Stimulated activated CD4-positive, alpha-beta T cell treated with anti-CD3 and anti-CD28 coated beads, Interleukin-15, amount 100 ng/mL, for 1 hour (primary cell): ENCODE data around the gene AP3M1.

Experiments
- DNase-seq, 2 donors: peaks; one replicate each; pipeline ENCODE4 v3.0.0-alpha.2; 2020; ENCODE audit warnings: low read depth in 1 of 2, low spot score in 1 of 2

AP3M1 gene

DNA sequence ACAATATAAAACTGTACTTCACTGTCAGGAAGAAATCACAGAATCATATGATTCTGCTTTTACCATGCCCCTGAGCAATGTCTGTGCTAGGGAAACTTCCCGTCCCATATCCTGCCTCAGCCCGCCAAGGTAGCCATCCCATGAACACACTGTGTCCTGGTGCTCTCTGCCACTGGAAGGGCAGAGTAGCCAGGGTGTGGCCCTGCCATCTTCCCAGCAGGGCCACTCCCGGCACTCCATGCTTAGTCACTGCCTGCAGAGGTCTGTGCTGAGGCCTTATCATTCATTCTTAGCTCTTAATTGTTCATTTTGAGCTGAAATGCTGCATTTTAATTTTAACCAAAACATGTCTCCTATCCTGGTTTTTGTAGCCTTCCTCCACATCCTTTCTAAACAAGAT lies 31.8 kb downstream of the AP3M1 start:
- no peak for DNase-seq

DNA sequence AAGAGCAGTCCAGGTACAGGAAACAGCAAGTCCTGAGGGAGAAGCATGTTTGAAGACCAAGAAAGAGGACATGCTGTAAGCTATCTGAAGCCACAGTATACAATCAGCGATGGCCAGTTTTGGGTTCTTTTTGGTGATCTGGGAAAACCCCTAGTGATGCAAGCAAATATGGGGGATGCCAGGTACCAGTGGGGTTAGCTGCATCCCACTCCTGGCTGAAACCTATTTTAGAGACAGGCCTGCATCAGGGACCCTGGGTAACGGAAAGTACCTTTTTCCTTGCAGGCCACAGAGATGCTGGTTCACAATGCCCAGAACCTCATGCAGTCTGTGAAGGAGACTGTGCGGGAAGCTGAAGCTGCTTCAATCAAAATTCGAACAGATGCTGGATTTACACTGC lies 32.9 kb downstream of the AP3M1 start:
- DNase-seq = no peak

DNA sequence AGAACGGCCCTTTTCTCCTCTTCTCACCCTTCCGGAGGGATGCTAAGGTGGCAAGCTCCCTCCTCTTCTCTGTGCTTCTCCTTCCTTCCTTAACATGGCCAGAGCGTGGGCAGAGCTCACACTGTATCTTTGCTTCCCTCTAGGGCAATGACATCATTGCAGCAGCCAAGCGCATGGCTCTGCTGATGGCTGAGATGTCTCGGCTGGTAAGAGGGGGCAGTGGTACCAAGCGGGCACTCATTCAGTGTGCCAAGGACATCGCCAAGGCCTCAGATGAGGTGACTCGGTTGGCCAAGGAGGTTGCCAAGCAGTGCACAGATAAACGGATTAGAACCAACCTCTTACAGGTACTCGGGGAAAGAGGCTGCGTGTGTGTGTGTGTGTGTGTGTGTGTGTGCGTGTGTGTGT lies 36.6 kb downstream of the AP3M1 start:
- no peak for DNase-seq

DNA sequence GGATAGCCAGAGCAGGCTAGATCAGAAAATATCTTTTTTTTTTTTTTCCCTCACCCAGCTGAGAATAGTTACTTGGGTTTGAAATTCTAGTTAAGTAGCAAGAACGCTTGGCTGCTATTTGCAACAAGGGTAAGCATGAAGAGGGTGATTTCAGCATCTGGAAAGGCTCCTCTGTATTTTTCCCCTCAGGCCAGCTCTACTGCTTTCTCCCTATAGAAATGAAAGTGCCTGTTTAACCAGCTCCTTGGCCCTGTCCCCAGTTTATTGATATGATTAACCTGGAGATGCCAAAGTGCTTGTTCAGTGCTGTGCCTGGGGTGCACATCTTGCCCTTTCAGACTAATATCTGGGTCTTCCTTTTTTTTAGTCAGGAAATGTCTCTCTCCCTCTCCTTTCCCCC lies 37.1 kb downstream of the AP3M1 start:
- no peak for DNase-seq

DNA sequence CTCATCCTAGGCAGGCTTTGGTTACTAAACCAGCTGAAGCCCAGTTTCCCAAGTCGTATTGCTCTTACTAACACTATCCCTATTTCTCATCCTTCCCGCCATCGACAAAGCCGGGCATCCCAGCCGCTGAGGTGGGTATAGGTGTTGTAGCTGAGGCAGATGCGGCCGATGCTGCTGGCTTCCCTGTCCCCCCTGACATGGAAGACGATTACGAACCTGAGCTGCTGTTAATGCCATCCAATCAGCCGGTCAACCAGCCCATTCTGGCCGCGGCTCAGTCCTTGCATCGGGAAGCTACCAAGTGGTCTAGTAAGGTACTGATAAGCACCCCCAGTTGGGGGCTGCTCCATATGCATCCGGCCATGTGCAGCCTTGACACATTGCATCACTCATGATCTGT lies 38.8 kb downstream of the AP3M1 start:
- DNase-seq = no peak

DNA sequence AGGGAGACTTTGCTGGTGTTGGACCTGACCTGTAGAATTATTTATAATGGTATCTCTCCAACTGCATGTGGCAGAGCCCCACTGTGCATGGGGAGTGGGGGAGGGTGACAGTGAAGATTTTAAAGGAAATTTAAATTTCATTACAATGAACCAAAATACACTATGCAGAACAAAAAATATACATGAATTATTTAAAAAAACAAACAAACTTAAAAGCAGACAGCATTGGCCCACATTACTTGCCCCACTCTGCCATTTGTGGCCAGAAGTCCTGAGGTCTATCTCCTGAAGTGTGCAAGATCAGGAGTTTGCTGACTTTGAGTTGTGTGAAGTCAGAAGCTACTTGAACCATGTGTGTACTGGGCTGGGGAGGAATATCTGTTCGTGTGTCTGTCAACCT lies 40.5 kb downstream of the AP3M1 start:
- no peak for DNase-seq

DNA sequence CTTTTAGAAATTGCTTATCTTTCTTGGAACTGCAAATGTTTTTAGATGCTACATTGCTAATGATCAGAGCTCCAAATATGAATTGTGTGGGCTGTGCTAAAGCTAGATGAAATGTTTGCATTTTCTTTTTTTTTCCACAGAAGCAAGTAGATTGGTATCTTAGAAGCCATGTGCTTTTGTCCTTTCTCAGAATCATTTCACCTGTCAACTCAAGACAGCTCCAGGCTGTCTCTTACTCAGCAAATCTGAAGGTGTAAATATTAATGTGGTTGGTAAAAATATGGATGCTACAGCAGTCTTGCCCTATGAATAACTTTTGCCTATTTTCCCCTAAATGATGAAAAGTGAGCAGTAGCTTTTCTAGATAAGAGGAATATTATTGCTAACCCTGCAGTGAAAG lies 41.2 kb downstream of the AP3M1 start:
- DNase-seq = no peak

DNA sequence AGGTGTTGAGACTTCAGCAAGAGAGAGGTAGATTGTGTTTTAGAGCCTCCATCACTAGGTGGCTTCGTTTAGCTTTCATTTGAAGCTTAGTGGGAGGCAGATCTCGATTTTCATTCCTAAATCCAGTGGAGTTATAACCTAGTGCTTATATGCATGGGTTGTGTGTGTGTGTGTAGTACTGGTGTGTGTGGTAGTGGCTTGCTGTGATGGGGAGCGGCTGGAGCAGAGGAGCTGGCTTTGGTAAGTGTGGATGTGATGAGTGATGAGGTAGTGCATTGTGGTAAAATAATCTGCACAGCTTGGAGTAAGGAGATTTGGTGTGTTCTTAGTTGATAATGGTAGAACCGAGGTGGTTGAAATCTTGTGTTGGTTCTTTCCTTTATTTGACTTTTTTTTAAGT lies 43.2 kb downstream of the AP3M1 start:
- DNase-seq = no peak

DNA sequence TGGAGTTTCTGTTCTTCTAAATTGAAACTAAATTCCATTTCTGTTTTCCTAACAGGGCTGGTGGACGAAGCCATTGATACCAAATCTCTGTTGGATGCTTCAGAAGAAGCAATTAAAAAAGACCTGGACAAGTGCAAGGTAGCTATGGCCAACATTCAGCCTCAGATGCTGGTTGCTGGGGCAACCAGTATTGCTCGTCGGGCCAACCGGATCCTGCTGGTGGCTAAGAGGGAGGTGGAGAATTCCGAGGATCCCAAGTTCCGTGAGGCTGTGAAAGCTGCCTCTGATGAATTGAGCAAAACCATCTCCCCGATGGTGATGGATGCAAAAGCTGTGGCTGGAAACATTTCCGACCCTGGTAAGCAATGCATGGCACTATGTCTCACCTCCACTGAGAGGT lies 45.6 kb downstream of the AP3M1 start:
- no peak for DNase-seq

DNA sequence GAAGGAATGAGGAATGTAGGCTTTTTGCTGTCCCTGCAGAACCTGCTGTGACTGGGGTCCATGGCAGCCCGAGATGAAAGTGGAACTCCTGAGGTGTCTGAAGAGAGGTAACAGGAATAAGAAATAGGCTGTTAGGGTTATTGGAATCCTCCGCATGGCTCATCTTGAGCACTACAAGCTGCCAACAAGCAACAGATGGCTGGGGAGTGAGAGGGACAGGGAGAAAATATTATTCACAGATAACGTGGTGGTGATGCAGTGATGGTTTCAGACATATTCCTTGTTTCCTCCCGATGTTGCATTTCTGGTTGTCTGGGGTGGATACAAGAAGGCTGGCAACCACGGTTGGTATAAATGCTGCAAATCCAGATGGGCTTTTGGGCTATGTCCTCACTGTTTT lies 46.1 kb downstream of the AP3M1 start:
- DNase-seq = no peak

DNA sequence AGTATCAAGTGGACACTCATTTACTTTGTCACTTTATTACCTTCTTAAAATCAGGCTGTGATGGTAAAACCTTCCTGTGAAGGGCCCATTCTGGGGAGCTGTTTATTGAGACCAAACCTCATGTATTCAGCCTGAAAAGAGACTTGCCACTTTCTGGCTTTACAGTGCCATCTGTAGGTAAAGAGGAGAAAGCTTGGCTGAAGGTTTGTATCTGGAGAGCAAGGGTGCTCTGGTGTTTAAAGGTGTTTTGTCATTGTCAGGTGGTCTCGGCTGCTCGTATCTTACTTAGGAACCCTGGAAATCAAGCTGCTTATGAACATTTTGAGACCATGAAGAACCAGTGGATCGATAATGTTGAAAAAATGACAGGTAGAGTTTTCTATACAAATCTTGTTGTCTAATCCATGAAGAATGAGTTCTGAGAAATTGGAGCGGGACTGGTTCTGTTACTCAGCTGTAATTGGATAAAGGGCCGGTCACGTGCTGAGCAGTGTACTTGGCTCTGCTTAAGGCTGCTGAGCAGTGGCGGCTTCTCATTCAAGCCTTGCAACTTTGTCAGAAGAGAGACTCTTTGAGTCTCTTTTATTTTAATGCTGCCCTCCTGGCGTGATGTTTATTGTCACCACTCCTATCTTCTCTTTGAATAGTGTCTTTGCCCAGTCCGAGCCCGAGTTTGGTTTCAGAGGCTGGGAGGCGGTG lies 46.9 kb downstream of the AP3M1 start:
- DNase-seq = no peak

DNA sequence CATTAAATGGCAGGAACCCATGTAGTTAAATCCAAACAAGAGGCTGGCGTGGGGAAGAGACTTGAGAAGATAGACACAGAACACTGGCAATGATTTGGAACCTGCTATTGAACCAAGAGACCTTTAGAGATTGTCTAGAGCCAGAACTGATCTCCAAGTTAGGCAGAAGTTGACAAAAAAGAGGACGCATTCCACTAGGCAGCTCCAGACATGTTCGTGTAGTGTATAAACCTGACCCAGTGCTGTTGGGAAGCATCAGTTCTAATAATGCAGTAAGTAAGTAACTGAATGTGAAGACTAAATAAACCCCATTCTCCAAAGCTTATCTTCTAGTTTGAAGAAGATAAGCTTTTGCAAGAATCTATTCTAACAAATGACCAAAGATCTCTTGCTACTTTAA lies 50.8 kb downstream of the AP3M1 start:
- no peak for DNase-seq

DNA sequence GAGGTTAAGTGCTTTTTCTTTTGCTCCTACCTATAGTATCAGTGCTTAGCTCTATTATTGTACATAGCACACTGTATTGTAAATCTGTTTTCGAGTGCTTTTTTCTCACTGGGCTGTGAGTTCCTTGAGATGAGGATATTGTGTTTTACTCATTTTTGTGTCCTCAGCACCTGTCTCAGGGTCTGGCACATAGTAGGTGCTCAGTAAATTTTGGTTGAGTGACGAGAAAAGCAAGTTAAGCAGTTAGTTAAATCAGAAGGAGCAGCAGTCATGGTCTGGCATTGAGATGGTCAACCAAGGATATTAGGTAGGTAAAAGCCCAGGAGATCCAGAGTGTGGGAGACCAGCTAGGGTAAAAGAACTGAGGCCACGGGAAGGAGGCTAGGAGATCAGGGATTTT lies 51.2 kb downstream of the AP3M1 start:
- DNase-seq = no peak

DNA sequence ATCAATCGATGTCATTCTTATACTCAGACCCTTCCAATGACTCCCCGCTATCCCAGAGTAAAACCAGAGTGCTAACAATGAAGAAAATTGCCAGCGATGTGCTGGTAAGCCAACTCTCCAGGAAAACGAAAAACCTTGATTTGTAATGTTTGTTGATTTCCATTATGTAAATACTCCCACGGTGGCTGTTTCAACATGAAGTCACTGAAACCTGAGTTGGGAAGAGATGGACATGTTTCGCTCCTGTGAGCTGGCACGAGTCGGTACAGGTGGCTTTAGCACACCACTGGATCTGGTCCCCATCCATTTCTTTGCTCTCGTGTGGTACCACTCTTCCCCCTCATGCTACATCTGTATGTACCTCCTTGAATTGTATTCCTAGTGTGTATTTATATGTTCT lies 52.9 kb downstream of the AP3M1 start:
- no peak for DNase-seq

DNA sequence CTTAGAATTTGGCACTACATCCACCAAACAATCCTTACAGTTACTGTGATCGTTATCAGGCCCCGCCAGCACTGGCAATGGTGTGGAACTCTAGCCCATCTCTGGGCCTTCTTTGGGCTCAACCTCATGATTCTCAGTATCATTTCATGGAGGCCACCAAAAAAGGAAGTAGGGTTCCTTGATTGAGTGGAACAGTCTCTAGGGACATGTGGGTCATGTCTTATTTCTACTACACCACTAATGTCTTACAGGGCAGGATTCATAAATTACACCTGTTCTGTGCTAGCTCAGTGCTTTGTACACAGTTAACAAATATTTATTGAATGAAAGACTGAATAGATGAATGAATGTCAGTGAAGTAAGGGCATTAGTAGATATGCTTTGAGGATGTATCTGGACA lies 53.9 kb downstream of the AP3M1 start:
- no peak for DNase-seq

DNA sequence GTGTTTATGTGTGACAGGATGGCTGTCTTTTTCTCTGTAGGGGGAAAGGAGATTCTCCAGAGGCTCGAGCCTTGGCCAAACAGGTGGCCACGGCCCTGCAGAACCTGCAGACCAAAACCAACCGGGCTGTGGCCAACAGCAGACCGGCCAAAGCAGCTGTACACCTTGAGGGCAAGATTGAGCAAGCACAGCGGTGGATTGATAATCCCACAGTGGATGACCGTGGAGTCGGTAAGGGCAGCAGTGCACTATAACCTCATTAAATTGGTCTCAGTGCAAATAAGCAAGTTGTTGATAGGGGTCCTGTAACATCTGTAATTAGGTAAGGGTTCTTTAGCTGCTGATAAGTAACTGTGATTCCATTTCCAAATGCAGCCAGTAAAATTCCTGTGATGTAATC lies 56.4 kb downstream of the AP3M1 start:
- no peak for DNase-seq

DNA sequence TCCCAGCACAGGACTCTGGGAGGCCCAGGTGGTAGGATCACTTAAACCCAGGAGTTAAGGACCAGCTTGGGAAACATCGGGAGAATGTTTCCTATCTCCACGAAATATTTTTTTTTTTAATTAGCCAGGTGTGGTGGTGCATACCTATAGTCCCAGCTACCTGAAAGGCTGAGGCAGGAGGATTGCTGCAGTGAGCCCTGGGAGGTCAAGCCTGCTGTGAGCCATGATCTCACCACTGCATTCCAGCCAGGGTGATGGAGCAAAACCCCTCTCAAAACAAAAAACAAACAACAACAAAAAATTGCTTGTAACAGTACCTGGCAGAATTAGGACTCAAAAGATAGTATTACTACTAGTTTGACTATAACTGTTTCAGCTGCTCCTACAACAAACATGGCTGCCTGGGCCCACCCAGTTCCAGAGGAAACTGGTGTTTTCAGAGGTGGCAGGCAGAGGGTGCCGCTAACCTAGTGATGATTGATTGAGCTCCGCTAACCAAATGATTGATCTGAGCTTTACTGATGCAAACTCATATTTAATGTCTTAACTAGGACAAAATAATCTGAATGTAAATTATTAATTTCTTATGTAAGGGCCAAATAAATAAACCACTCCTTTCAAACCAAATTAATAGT lies 57.0 kb downstream of the AP3M1 start:
- DNase-seq = no peak

DNA sequence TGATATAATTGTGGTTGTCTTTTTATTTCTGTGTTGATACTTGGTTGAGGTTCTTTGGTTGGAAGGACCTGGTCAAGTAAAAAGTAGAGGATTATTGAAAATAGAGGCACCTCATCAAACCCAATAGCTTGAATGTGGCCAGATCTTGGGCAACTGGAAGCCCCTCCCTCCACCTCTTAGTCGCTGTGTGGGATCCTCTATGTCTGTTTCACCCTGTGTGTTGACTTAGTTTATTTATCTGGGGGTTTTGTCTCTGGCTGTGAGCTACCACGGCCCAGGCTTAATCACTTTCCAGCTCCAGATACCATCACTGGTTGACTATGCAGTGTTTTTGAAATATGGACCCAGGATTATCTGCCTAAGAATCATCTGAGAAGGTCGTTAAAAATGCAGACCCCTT lies 58.3 kb downstream of the AP3M1 start:
- no peak for DNase-seq

DNA sequence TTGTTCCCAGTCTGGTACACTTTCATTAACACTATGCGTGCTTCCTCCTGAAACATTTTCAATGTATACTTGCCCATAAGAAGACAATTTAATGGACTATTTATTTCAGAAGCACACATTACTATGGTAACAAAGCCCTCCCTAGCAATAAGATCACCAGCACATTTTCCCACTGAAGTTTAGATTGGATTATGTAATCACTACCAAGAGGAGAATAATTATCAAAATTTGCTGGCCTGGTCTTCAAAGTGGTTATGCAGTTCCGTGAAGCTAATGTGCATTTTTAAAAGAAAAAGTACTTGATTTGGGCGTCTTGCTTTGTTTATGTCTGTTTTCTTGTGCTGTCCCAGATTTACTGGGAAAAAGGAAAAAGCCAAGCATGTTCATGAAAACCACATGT lies 61.9 kb downstream of the AP3M1 start:
- DNase-seq = no peak

DNA sequence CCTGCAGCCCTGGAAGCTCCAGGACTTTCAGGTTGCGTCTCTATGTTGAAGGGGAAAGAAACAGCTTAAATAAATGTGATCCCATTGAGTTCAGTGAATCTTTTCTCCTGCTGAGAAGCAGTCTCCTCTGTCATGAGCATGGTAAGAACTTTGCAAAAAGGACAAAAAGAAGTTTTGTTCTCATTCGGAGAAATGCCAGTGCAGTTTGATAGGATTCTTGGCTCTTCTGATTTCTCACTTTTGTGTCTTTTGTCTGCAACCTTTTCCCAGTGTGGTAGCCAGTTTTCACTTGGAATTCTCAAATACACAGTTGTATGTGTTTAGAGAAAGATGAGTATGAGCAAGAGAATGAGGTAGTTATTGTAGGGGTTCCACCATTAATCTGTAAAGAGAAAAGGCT lies 64.3 kb downstream of the AP3M1 start:
- DNase-seq = no peak

DNA sequence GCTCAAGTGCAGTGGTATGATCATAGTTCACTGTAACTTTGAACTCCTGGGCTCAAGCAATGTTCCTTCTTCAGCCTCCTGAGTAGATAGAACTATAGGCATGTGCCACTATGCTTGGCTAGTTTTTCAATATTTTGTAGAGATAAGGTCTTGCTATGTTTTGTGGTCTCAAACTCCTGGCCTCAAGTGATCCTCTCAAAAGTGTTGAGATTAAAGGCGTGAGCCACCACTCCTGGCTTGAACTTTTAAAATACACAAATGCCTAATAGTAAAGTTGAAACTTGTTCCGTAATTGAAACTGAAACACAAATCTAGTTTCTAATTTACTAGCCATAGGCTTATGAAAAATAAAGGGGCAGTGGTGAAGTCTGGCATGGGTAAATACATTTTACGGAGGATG lies 65.7 kb downstream of the AP3M1 start:
- DNase-seq = no peak

DNA sequence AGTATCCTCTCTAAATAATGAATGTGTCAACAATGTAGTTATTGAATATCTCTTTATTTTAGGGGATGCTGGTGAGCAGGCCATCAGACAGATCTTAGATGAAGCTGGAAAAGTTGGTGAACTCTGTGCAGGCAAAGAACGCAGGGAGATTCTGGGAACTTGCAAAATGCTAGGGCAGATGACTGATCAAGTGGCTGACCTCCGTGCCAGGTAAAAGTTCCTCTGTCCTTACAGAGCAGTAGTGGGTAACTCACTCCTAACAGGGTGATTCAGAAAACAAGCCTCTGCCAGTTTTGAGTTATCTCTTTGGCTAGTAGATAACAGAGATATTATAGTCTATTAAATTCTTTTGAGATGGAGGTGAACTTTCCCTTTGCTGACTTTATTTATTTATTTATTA lies 67.3 kb downstream of the AP3M1 start:
- DNase-seq = no peak

DNA sequence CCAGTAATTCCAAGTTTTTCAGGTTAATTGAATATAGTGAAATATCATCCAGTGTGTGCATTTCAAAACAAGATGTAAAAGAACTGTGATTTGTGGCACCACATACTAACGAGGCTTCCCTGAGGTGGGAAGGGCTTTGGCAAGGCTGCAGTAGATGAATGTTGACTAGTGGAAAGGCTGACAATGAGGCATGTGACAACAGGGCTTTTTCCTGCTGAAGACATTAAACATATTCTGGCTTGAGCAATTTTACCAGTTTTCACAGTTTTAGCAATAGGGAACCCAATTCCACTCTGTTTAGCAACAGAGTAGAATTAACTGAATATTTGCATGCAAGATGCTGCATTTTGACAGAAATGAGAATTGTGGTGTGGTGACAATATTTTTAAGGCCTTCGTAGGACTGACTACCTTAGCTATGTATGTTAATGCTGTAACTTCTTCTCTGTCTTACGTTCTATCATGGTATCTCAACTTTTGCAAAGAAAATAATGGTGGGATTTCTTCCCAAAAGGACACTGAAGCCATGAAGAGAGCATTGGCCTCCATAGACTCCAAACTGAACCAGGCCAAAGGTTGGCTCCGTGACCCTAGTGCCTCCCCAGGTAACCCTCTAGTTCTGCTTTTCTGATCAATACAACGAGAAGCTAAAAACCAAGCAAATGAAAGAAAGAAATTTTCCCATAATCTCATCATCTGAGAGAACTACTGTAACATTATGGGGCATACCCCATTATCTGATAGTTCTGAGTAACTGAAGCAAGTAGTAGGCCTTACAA lies 68.5 kb downstream of the AP3M1 start:
- no peak for DNase-seq
